Measurements from ENCODE around the gene UCKL1.
"Not testable (repeated sequence)": the region's sequence is repeated elsewhere in the genome, so short reads cannot be mapped to it uniquely, and the experiment has no call there.

The UCKL1 gene

GRCh38 chr20:63972312-63973159, 16.3 kb upstream of the UCKL1 start:
- DNase-seq (ENCODE audit: low read depth, low spot score): no peak

- not testable (repeated sequence) for DNase-seq (ENCODE audit: low read depth, low spot score)
Observed at GRCh38 chr20:63971960-63972311, 15.7 kb upstream of the UCKL1 start.

- no peak for DNase-seq (ENCODE audit: low read depth, low spot score)
Observed at GRCh38 chr20:63970714-63971431, 14.7 kb upstream of the UCKL1 start.

GRCh38 chr20:63969838-63970713, 13.9 kb upstream of the UCKL1 start, which contains the start of gene ZNF512B:
Gene ZNF512B, minus strand, starts transcription at chr20:63969930. Its CDS starts 1,980 bp downstream, at chr20:63967950.
- no peak for DNase-seq (ENCODE audit: low read depth, low spot score)

DNA sequence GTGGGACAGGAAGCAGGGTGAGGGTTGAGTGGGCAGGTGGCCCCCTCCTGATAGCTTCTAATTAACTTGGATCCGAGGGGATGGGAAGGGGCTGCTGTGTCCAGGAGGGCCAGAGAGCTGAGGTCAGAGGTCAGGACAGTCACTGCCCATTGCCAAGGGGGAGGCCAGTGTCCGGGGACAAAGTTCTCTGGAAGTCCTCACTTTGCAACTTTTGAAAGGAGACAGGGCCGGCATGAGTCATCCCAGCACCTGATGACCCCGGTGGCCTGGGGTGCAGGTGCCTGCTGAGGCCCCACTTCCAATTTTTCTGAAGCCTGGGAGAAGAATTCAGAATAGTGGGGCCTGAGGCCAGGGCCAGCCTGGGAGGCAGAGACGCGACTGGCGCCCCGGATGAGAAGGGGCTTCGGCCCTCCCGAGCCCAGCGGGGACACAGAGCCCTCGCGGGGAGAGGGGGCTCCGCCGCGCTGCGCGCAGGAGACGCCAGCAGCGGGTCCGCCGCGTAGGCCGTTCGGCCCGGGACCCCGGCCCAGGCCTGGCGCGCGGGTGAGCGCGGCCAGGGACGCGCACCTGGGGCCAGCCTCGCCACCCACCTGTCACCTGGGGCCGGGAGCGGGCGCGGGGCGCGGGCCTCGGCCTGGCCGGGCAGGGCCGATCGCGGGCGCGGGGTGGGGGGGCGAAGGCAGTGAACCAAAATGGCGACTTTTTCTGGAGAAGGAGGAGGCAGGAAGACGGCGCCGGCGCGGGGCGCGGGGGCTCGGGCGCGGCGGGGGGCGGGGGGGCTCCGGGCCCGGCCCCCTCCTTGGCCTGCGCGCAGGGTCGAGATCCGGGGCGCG, 12.9 kb upstream of the UCKL1 start:
- no peak for DNase-seq (ENCODE audit: low read depth, low spot score)

DNA sequence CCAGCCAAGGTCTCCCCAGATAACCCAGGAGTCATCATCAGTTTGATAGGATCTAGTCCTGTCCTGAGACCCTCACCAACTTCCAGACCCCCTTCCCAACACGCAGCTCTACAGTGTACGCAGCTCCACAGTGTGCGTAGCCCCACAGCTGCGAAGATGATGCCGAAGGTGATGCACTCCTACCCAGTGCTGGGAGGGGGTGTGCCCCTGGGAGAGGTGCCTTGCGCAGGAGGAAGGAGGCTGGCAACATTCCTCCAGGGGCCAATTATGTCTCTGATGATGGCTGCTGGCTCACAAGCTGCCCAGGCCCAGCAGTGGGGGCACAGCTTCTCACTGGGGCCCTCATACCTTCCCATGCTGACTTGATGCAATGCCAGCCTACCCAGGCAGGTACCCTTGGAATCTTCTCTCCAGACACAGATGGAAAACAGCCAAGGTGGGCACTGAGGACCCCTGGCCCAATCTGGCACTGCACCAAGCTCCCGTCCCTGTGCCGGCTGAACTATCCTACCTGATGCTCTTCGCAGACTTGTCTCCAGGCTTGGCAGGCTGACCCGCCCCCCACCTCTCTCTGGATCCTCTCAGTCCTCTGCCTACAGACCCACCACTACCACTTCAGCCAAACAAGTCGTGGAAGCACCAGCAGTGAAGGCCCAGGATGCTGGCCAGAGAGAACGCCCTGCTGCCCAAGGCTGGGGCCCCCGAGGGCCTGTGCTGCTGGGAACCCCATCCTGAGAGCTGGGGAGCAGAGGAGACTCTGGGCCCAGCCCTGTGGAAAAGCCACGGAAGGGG, 12.1 kb upstream of the UCKL1 start:
- DNase-seq (ENCODE audit: low read depth, low spot score): no peak

DNA sequence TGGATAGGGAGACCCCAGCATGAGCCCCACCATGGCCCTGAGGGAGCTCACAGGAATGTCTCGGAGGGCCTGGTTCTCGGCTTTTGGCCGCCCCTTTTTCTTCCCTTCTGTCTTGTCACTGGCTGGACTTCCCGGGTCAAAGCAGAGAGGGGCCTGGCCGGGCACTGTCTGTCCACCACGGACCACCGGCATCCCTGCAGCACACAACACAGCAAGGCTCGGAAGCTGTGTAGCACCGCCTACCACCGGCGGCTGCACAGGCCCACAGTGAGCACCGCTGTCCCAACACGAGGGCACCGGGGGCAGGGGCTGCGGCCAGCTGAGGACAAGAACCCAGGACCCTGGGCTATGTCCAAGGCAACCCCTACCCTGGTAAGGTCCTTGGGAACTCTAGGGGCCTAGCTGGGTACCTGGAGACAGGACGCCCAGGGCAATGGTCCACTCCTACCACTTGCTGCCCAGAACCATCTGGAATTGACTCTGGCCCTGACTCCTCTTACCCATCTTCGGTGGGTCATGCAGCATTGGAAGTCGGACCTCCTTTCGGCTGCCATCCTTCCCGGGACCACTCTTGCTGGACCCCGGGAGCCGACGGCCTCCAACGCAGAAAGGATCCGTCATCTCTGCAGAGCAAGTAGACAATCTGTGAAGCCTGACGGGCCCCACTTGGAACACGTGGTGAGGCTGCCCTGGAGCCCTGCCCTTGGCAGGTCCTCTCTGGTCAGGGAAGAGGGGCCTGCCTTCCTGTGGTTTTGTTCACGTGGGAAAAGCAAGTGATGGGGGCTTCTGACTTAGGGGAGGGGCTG, 11.3 kb upstream of the UCKL1 start:
- DNase-seq (ENCODE audit: low read depth, low spot score): no peak

DNA sequence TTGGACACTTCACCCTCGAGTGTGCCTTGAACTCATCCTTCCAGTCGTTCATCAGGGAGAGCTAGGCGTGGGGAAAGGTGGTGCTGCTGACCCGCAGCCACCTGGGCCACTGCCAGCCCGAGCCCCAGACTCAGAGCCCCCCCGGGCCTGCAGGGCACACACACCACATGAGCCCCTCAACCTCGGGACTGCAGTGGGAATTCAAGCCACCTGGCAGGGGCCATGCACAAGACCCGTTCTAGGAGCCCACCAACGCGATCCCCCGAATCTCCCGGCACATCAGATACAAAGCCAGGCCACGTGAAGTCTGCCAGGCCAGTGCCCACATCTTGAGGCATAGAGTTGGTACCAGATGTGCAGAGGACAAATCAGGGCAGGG, 10.7 kb upstream of the UCKL1 start:
- no peak for DNase-seq (ENCODE audit: low read depth, low spot score)

GRCh38 chr20:63966172-63966943, 10.1 kb upstream of the UCKL1 start:
- no peak for DNase-seq (ENCODE audit: low read depth, low spot score)

- no peak for DNase-seq (ENCODE audit: low read depth, low spot score)
Observed at GRCh38 chr20:63964412-63964811, 8.2 kb upstream of the UCKL1 start.

GRCh38 chr20:63963784-63964301, 7.6 kb upstream of the UCKL1 start:
- no peak for DNase-seq (ENCODE audit: low read depth, low spot score)

DNA sequence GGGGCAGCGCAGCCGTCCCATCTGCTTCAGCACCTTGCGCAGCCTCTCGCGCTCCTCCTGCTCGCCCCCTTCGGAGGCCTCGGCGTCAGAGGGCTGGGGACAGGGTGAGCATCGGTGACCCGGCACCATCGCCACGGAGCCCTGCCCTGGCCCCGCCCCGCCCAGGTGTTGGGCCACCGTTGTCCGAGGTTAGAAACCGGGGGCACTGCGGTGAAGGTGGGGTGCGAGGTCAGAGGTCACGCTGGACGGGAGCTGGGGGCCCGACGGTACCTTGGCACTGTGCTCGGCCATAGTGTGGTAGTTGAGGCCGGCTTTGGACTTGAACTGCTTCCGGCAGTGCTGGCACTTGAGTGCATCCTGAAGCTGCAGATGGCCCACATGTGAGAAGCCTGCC, 7.1 kb upstream of the UCKL1 start:
- no peak for DNase-seq (ENCODE audit: low read depth, low spot score)

- no peak for DNase-seq (ENCODE audit: low read depth, low spot score)
Observed at GRCh38 chr20:63962426-63963347, 6.5 kb upstream of the UCKL1 start.

GRCh38 chr20:63961664-63962425, 5.6 kb upstream of the UCKL1 start:
- DNase-seq (ENCODE audit: low read depth, low spot score): no peak

DNA sequence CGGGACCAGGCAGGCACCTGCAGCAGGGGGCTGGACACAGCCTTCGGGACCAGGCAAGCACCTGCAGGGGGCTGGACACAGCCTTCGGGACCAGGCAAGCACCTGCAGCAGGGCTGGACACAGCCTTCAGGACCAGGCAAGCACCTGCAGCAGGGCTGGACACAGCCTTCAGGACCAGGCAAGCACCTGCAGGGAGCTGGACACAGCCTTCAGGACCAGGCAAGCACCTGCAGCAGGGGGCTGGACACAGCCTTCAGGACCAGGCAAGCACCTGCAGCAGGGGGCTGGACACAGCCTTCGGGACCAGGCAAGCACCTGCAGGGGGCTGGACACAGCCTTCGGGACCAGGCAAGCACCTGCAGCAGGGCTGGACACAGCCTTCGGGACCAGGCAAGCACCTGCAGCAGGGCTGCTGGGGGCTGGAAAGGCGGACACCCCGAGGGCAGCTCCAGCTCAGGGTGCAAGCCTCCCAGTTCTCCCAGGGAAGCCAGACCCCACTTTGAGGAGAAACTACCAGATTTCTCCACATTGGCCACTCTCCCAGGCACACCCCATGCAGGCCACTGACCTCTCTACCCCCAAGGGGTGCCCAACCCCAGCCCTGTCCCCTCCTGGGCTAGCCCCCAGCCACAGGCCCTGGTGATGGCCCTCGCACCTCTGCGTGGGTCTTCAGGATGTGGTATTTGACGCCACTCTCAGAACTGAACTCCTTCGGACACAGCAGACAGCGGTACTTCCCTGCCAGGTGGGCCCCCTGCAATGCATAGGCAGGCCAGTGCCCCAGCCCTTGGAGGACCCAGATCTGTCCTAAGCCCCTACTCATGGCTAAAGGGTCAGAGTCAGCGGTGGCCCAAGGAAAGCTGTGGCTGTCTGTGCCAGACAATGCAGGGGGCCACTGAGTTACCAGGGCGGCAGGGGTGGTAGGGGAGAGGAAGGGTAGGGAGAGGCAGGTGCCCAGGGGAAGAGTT, 4.7 kb upstream of the UCKL1 start:
- not testable (repeated sequence) for DNase-seq (ENCODE audit: low read depth, low spot score)

DNA sequence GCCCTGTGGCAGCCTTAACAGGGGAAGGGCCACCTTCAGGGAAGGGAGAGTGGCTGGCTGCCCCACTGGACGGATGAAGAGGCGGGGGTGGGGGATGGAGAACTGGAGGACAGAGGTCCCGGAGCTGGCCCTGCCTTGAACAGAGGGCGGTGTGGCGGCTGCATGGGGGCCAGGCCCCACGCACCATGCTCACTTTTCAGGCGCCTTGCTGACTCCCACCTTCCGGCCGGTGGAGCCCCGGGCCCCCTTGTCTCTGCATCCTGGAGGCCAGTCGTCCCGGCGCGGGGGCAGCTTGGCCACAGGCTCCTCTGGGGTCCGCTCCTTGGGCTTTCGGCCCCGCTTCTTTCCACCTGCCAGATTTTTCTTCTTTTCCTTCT, 3.5 kb upstream of the UCKL1 start:
- DNase-seq (ENCODE audit: low read depth, low spot score): no peak
